Measurements from ENCODE around the gene DAAM2.

GRCh38 chr6:39821742-39822532 lies 29.8 kb downstream of the DAAM2 start:
- TF ChIP-seq SUZ12 (IDR thresholded peaks at IDR 0.05; ENCODE audit: extremely low read depth, insufficient read depth, insufficient read length) (no peak), YY1 (IDR thresholded peaks at IDR 0.05; ENCODE audit: insufficient read depth, insufficient read length) (no peak), ZNF274 (IDR thresholded peaks at IDR 0.05; ENCODE audit: low read depth, low read length) (no peak)

Data from NT2/D1 (cell line).